GM12865 (cell line): Measurements from ENCODE around the gene ANKS4B.

Experiments used
- DNase-seq: peaks from one replicate; pipeline ENCODE4 v3.0.0; 2010; ENCODE audit warnings: low read depth
- H3K4me3 ChIP-seq: 2 replicates; pipeline ENCODE4 v1.5.1; 2011; ENCODE audit warnings: mild to moderate bottlenecking, low read depth, low read length, control low read depth
- TF ChIP-seq, protein P1 (sequence below): IDR thresholded peaks from 2 replicates; pipeline ENCODE4 v1.5.1; 2011; ENCODE audit warnings: low read length, control low read depth, low read depth, inconsistent platforms; ENCODE audit not compliant: insufficient read depth; ENCODE audit errors: missing control alignments

ANKS4B gene

GRCh38 chr16:21227866-21228265 is 5.6 kb upstream of the ANKS4B start:
- DNase-seq = no peak
- H3K4me3 ChIP-seq = no peak overlapping the region
- TF ChIP-seq, protein P1, sequence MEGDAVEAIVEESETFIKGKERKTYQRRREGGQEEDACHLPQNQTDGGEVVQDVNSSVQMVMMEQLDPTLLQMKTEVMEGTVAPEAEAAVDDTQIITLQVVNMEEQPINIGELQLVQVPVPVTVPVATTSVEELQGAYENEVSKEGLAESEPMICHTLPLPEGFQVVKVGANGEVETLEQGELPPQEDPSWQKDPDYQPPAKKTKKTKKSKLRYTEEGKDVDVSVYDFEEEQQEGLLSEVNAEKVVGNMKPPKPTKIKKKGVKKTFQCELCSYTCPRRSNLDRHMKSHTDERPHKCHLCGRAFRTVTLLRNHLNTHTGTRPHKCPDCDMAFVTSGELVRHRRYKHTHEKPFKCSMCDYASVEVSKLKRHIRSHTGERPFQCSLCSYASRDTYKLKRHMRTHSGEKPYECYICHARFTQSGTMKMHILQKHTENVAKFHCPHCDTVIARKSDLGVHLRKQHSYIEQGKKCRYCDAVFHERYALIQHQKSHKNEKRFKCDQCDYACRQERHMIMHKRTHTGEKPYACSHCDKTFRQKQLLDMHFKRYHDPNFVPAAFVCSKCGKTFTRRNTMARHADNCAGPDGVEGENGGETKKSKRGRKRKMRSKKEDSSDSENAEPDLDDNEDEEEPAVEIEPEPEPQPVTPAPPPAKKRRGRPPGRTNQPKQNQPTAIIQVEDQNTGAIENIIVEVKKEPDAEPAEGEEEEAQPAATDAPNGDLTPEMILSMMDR = no peak

DNA sequence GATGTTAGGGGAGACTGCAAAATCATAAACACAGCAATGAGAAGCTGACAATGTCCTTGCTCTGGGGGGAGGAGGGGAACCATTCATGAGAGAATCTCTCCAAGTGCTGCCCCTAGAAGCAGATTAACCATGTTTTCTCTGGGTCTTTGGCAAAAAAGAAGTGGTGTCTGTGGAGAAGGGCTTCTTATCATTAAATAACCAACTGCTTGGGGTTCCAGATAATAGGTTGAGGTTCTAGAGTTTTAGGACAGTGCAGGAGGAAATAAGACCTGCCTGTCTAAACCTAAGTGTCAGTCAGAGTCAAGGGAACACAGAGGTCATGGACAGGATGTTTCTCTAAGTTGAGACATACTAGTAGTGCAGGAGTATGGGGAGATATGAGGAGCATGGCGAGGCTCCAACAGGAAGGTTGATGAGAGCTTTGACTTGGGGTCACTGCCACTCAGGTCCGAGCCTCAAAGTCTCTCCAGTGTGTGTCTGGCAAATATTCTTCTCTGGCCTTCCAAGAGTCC is 5.1 kb upstream of the ANKS4B start:
- TF ChIP-seq, protein P1 = no peak
- no peak overlapping the region for H3K4me3 ChIP-seq
- no peak for DNase-seq

- no peak overlapping the region for H3K4me3 ChIP-seq
- DNase-seq = no peak
Measured at GRCh38 chr16:21233045-21233520, 416 bp upstream of the ANKS4B start.

DNA sequence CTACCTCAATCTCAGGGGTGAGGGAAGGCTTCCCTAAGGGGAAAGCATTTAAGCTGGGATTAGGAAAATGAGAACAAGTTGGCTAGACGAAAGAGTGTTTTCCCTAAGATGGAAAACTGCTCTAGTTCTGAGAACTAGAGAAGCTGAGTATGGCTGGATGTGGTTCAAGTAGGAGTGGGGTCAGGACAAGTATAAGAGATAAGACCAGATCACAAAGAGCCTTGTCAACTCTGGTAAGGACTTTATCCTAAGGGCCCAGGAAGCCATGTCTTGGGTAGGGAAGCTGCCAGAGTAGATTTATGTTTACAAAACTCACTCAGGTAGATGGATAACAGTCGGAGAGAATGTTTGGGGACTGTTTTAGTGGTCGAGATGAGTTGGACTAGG is 1.7 kb downstream of the ANKS4B start:
- TF ChIP-seq, protein P1 = no peak

More at GRCh38 chr16:21233045-21233520, 416 bp upstream of the ANKS4B start:
- TF ChIP-seq, protein P1 = no peak

DNA sequence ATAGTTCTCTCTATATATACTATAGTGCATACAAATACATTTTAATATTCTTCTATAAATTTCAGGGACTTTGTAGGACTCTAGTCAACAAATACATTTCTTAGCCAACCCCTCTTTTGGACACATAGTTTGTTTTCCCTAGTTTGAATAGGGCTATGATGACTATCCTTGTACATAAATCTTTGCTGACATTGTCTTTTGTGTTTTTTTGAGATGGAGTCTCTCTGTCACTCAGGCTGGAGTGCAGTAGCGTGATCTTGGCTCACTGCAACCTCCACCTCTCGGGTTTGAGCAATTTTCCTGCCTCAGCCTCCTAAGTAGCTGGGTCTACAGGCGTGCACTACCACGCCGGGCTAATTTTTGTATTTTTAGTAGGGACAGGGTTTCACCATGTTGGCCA is 3.3 kb downstream of the ANKS4B start:
- no peak for DNase-seq
- no peak overlapping the region for H3K4me3 ChIP-seq
- TF ChIP-seq, protein P1 = no peak

More for the DNA sequence above, 1.7 kb downstream of the ANKS4B start:
- no peak for DNase-seq
- H3K4me3 ChIP-seq = no peak overlapping the region

DNA sequence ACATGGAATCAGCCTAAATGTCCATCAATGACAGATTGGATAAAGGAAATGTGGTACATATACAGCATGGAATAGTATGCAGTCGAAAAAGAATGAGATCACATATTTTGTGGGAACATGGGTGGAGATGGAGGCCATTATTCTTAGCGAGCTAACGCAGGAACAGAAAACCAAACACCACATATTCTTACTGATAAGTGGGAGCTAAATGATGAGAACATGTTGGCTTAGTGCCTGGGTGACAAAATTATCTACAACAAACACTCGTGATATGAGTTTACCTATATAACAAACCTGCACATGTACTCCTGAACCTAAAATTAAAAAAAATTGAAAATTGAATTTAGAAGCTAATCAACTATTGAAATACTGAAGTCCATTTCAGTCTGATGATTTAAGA is 6.1 kb downstream of the ANKS4B start:
- no peak for DNase-seq
- H3K4me3 ChIP-seq = no peak overlapping the region
- TF ChIP-seq, protein P1 = no peak

GRCh38 chr16:21242756-21243155 is 9.3 kb downstream of the ANKS4B start:
- DNase-seq = no peak
- TF ChIP-seq, protein P1 = no peak
- H3K4me3 ChIP-seq = no peak overlapping the region
